Measurements from ENCODE around the gene OR8J3. TPM values are rescaled to one million over a fixed set of nuclear protein-coding genes. Genes with fewer than 3 reads are reported as not detected.
"Not testable (repeated sequence)": the region's sequence is repeated elsewhere in the genome, so short reads cannot be mapped to it uniquely, and the experiment has no call there.

OR8J3 gene, protein sequence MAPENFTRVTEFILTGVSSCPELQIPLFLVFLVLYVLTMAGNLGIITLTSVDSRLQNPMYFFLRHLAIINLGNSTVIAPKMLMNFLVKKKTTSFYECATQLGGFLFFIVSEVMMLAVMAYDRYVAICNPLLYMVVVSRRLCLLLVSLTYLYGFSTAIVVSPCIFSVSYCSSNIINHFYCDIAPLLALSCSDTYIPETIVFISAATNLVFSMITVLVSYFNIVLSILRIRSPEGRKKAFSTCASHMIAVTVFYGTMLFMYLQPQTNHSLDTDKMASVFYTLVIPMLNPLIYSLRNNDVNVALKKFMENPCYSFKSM
- total RNA-seq (2014; rRNA removed; shearing (Covaris generic)): not detected in 2 replicates

DNA sequence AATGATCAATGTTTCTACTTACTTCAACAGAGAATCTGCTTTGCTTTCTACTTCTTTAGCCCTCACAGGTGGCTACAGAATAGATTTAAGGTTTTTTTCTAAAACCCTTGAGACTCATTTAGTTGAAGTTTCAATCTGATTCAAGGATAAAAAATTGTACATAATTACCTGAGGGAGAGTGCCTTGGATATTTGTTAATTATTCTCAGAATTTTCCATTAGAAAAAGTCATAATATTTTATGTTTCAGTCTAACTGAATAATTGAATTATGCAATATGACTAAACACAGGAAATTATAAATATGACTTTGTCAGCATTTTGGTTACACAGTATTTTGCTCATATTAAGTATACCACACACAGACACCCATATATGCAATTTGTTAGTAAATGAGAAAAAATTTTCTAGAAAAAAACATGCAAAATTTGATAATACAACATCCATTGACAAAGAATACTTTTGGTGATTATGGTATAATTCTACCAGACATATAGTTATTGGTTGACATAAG is at the start of gene OR8J3:
Gene OR8J3 (minus strand): TSS at position 51 of the 511 bp plus-strand sequence. CDS start 2,483 bp downstream, outside the sequence.
- DNase-seq (ENCODE audit: low spot score): no peak

DNA sequence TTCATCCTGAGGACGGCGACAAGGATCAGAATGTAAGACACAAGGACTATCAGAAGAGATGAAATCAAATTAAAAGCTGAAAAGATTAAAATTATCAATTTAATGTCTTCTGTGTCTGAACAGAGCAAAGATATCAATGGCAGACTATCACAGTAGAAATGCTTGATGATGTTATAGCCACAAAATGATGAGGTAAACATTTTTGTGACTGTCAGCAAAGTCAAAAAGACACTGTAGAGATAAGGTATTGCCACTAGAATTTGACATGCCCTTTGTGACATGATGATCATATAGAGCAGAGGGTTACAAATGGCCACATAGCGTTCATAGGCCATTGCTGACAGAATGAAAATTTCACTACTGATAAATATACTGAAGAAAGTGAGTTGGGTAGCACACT is 48.6 kb upstream of the OR8J3 start:
- DNase-seq (ENCODE audit: low spot score): no peak

DNA sequence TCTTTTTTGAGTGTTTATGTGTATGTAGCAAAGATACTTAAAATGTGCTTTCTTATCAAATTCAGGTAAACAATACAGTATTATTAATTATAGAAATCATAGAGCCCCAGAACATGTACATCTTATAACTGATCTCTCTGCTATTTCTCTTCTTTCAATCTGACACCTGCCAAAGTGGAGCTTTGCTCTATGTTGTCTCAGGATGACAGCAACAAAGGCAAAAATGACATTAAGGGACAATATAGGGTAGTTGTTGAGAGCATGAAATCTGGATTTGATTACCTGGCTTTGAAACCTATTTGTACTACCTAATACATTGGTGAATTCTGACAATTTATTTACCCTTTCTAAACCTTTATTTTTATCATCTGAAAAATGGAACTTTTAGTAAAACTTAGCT is 43.5 kb upstream of the OR8J3 start:
- DNase-seq (ENCODE audit: low spot score): no peak

DNA sequence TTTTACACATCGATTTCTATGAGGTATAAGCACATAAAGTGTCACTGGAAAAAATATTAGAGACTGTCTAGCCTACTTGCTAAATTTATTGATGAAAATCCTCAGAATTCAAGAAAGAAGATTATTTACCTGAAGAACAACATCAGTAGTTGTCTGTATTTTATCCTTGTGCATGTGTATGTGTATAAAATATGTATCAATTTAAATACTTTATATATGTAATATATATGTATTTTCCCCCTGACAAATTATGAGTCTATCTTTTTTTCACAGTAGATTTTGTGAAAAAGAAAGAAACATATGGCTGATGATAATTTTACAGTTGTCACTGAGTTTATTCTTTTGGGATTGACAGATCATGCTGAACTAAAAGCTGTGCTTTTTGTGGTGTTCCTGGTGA is 36.3 kb upstream of the OR8J3 start, which contains the start of gene OR5J2:
Gene OR5J2 (plus strand): TSS at position 301 of the 400 bp plus-strand sequence. CDS start 0 bp downstream, at position 301.
- DNase-seq (ENCODE audit: low spot score): no peak

DNA sequence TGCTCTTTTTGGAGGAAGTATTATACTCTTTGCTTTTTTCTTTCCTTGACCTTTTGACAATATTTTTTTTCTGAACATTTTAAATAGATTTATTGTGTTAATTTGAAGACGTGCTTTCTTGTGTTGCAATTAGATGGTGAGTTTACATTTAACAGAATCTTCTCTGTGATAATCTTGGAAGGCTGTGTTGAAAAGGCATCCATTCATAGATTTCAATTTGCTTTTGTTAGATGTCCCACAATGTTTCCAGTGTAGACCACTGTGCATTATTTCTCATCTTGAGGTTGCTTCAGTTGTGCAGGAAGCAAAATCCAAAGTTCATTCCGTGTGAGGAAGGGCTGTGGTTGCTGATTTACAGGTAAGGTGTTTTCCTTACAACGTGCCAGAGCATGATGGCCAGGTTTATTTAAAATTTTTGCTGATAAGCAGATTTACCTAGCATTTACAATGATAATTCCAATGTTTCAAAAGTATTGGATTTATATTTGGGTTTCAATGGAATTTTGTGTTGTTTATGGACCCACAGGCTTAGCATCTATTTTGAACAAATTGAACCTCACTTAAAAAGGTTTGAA is 32.3 kb upstream of the OR8J3 start:
- no peak for DNase-seq (ENCODE audit: low spot score)

DNA sequence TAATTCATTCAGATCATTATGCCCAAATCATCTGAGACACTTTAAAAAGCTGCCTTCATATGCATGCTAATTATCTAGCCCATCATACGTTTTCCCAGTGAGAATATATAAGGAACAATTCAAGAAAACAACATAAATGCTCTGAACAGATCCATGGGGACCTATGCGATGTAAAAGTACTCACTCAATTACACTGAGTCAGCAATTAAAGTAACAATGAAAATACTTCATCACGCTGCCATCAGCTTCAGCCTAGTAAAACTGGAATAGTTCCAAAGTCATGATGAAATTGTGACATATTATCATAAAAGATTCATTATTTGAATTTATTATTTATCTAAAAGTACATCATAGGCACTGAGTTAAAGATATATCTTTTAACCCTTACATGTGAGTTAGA is 23.8 kb upstream of the OR8J3 start:
- DNase-seq (ENCODE audit: low spot score): no peak

DNA sequence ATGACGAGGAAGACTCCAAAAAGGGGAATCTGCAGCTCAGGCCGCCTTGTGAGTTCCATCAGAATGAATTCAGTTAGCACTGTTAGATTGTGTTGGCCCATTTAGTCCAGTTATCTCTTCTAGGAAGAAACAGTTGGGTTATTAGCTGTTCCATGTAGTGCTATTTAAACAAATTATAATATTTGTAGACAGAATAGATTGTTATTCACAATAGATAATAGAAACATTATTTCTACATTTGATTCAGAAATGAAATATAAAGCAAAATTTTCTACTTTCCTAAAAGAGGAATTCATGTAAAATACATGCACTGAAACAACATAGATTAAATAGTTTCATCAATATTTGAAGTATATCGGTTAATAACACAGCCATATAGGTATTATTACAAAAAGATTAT is 20.2 kb upstream of the OR8J3 start, which contains the start of gene OR8K5:
Gene OR8K5 (minus strand): TSS at position 101 of the 400 bp plus-strand sequence. CDS start 0 bp downstream, at position 101.
- DNase-seq (ENCODE audit: low spot score): no peak

DNA sequence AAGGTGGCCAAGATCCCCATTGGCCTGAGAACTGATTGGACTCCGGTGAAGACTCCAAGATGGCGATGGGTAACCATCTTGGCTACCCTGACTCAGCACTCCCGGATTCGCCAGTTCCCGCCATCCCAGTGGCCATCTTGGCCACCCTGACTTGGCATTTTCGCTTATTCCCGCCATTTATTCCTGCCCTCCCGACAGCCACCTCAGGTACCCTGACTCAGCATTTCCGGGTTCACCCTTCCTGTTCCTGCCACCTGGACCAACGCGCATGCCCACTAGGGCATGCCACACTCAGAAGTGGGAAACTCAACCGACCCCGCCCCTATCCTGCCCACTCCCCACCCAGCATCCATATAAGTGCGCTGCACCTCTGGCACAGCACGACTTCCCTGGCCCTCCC is 12.3 kb upstream of the OR8J3 start:
- no peak for DNase-seq (ENCODE audit: low spot score)

DNA sequence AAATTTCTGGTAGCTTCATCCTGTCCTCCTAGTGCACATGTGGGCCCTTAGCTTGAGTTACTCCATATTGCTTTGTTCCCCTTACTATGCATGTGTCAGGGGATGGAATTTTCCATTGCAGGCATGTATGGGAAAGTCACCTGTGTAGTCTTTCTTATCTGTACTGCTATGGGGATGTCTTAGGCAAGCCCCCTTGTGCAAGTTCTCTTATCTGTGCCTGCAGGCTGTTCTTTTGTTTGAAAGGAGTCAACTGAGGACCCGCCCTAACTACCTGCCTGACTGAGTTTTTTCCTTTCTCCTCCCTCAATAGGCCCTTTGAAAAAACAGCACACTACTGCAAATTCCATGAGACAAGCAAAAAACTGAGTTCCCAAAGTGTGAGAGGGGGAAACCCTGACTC is 11.4 kb upstream of the OR8J3 start:
- no peak for DNase-seq (ENCODE audit: low spot score)

DNA sequence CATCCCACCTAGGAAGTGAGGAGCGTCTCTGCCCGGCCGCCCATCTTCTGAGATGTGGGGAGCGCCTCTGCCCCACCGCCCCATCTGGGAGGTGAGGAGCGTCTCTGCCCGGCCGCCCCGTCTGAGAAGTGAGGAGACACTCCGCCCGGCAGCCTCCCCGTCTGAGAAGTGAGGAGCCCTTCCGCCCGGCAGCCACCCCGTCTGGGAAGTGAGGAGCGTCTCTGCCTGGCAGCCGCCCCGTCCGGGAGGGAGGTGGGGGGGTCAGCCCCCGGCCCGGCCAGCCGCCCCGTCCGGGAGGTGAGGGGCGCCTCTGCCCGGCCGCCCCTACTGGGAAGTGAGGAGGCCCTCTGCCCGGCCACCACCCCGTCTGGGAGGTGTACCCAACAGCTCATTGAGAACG is 3.7 kb upstream of the OR8J3 start:
- DNase-seq (ENCODE audit: low spot score): not testable (repeated sequence)

DNA sequence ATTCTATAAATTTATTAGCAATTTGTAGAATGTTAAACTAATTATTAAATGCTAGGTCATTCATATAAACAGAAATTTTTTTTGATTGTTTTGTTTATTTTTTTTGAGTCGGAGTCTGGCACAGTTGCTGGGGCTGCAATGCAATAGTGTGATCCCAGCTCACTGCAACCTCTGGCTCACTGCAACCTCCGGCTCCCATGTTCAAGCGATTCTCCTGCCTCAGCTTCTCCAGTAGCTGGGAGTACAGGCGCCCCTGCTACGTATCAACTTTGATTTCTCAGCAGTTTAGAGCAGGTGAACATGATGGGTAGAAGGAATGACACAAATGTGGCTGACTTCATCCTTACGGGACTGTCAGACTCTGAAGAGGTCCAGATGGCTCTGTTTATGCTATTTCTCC is 17.9 kb downstream of the OR8J3 start, which contains the start of gene OR8H3:
Gene OR8H3 (plus strand): TSS at position 301 of the 400 bp plus-strand sequence. CDS start 0 bp downstream, at position 301.
- DNase-seq (ENCODE audit: low spot score): no peak

DNA sequence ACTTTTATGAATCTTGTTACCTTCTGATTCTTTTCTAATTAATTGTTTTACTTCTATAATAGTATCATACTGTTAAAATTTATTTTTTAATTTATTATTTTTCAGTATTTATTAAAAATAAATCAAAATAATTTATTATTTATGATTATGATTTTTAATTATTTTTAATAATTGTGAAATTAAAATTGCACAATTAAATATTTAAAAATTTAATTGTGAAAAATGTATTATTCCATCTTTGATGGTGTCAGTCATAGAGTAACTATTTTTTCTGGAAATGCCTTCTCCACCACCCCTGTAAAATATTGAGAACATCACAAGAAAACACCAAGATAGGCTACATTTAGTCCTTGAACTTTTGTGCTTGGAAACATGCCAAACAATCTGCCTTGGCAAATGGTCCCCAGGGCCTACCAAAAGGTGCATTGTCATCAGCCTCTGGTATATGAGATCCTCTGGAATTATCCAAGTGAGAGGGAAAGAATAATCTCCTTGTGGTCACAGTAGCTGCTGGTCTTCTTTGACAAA is 36.7 kb downstream of the OR8J3 start, which contains the start of gene OR8H2:
Gene OR8H2 (plus strand): TSS at position 478 of the 528 bp plus-strand sequence. CDS start 1,356 bp downstream, outside the sequence.
- no peak for DNase-seq (ENCODE audit: low spot score)

DNA sequence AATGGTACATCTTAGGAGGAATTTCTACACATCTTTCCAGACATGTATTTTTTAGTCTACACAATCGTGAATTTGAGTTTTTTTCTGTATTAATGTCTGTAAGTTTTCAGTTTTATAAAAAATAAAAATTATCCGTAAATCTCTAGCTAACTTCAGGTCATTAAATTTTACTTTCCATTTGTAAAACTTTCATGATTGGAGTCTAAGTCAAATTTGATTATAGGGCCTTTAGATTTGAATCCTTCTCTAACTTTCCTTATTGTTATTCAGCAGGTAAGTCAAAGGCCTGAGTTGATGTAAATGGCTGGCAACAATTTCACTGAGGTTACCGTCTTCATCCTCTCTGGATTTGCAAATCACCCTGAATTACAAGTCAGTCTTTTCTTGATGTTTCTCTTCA is 47.0 kb downstream of the OR8J3 start, which contains the start of gene OR8I2:
Gene OR8I2 (plus strand): TSS at position 301 of the 400 bp plus-strand sequence. CDS start 0 bp downstream, at position 301.
- DNase-seq (ENCODE audit: low spot score): no peak

DNA sequence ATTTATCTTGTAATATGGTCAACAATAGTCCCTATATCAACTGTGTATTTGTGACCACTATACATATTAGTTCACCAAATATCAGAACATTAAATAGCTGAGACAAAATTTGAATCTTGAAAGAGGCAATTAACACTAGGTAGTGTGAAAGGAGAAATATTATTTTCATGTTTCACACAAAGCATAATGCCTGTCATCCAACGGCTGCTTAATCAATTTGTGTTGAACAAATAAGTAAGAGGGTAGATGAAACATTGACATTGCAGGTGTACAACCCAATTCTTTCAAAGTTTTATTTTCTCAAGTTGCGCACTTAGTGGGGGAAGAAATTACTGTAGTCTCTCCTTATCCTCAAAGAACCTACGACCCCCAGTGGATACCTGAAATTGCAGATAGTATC is 50.3 kb downstream of the OR8J3 start:
- DNase-seq (ENCODE audit: low spot score): no peak

Other genes with a start within 250 kb of the OR8J3 start
- not detected in 2 replicates for gene OR5W2, start 225.6 kb downstream of the OR8J3 start, total RNA-seq (2014; rRNA removed; shearing (Covaris generic))
- not detected in 2 replicates for gene OR5I1, start 203.8 kb downstream of the OR8J3 start, total RNA-seq (2014; rRNA removed; shearing (Covaris generic))
- gene OR10AG1, start 170.3 kb downstream of the OR8J3 start, total RNA-seq (2014; rRNA removed; shearing (Covaris generic)): not detected in 2 replicates
- not detected in 2 replicates for gene OR5F1, start 145.6 kb downstream of the OR8J3 start, total RNA-seq (2014; rRNA removed; shearing (Covaris generic))
- gene OR5AS1, start 112.5 kb downstream of the OR8J3 start, total RNA-seq (2014; rRNA removed; shearing (Covaris generic)): not detected in 2 replicates
- not detected in 2 replicates for gene OR8I2, start 46.9 kb downstream of the OR8J3 start, total RNA-seq (2014; rRNA removed; shearing (Covaris generic))
- gene OR8H2, start 36.5 kb downstream of the OR8J3 start, total RNA-seq (2014; rRNA removed; shearing (Covaris generic)): not detected in 2 replicates
- gene OR8H3, start 17.8 kb downstream of the OR8J3 start, total RNA-seq (2014; rRNA removed; shearing (Covaris generic)): not detected in 2 replicates
- not detected in 2 replicates for gene OR8K5, start 20.1 kb upstream of the OR8J3 start, total RNA-seq (2014; rRNA removed; shearing (Covaris generic))
- gene OR5J2, start 36.4 kb upstream of the OR8J3 start, total RNA-seq (2014; rRNA removed; shearing (Covaris generic)): not detected in 2 replicates
- not detected in 2 replicates for gene OR5T2, start 94.1 kb upstream of the OR8J3 start, total RNA-seq (2014; rRNA removed; shearing (Covaris generic))
- not detected in 2 replicates for gene OR5T3, start 112.1 kb upstream of the OR8J3 start, total RNA-seq (2014; rRNA removed; shearing (Covaris generic))
- gene OR5T1, start 134.0 kb upstream of the OR8J3 start, total RNA-seq (2014; rRNA removed; shearing (Covaris generic)): not detected in 2 replicates
- gene OR8H1, start 152.1 kb upstream of the OR8J3 start, total RNA-seq (2014; rRNA removed; shearing (Covaris generic)): not detected in 2 replicates
- not detected in 2 replicates for gene OR8K3, start 174.9 kb upstream of the OR8J3 start, total RNA-seq (2014; rRNA removed; shearing (Covaris generic))
- not detected in 2 replicates for gene OR8K1, start 205.8 kb upstream of the OR8J3 start, total RNA-seq (2014; rRNA removed; shearing (Covaris generic))
- gene OR8J1, start 214.1 kb upstream of the OR8J3 start, total RNA-seq (2014; rRNA removed; shearing (Covaris generic)): not detected in 2 replicates
- not detected in 2 replicates for gene OR8U1, start 235.4 kb upstream of the OR8J3 start, total RNA-seq (2014; rRNA removed; shearing (Covaris generic))

Measured in A172 (cell line).